PC-3 (cell line): ENCODE data around the gene DDX17. TPM values are rescaled to one million over a fixed set of nuclear protein-coding genes. Genes with fewer than 3 reads are reported as not detected.

Experiments used
- ATAC-seq: fragments of 200-7000 bp; cut with Tn5 transposase; 2 replicates; pipeline ENCODE4 v1.9.1; 2020; ENCODE audit warnings: mild to moderate bottlenecking, moderate library complexity
- BruUV-seq: library from RNA; stranded (reverse); fragments of 400-500 nt; replicated peaks from 2 replicates; lab custom pipeline; 2021; lab: Mats Ljungman, UMichigan
- CTCF ChIA-PET: fragments of 300-600 bp; sonication (Branson Sonifier 250); formaldehyde crosslinking; loops from one replicate; lab custom pipeline; 2022; ENCODE audit warnings: antibody characterized with exemption; lab: Charles Lee
- POLR2A ChIA-PET: fragments of 300-600 bp; sonication (Branson Sonifier 250); formaldehyde crosslinking; loops from one replicate; lab custom pipeline; 2022; ENCODE audit warnings: antibody characterized with exemption; ENCODE audit not compliant: unreplicated experiment; lab: Charles Lee
- DNase-seq: peaks from one replicate; pipeline ENCODE4 v3.0.0-alpha.2; 2015
- H2AFZ ChIP-seq: fragments of 300-600 bp; sonication (generic); 2 replicates; pipeline ENCODE4 v1.6.0; 2016; ENCODE audit warnings: antibody characterized with exemption, low read length
- H3F3A ChIP-seq: fragments of 300-600 bp; sonication (generic); one replicate; pipeline ENCODE4 v1.6.0; 2017; ENCODE audit warnings: antibody characterized with exemption, low read length, control low read depth, mild to moderate bottlenecking; ENCODE audit not compliant: unreplicated experiment
- H3K27ac ChIP-seq: fragments of 300-600 bp; sonication (generic); 2 replicates; pipeline ENCODE4 v1.5.1; 2016; ENCODE audit warnings: mild to moderate bottlenecking, low read length
- H3K27me3 ChIP-seq: fragments of 300-600 bp; sonication (generic); 2 replicates; pipeline ENCODE4 v1.6.1; 2016; ENCODE audit warnings: low read length, mixed read lengths
- H3K36me3 ChIP-seq: fragments of 300-600 bp; sonication (generic); 2 replicates; pipeline ENCODE4 v1.6.1; 2016; ENCODE audit warnings: low read depth, mixed run types, low read length, mixed read lengths
- H3K4me1 ChIP-seq: fragments of 300-600 bp; sonication (generic); 2 replicates; pipeline ENCODE4 v1.5.1; 2016; ENCODE audit warnings: low read length; ENCODE audit not compliant: insufficient read depth
- H3K4me2 ChIP-seq: fragments of 300-600 bp; sonication (generic); 2 replicates; pipeline ENCODE4 v1.6.0; 2016; ENCODE audit warnings: low read length
- H3K4me3 ChIP-seq: fragments of 300-600 bp; sonication (generic); 2 replicates; pipeline ENCODE4 v1.5.1; 2016; ENCODE audit warnings: mild to moderate bottlenecking, low read length, mixed read lengths
- H3K79me2 ChIP-seq: fragments of 300-600 bp; sonication (generic); 2 replicates; pipeline ENCODE4 v1.6.1; 2017; ENCODE audit warnings: low read length, mixed read lengths
- H3K9ac ChIP-seq: fragments of 300-600 bp; sonication (generic); 2 replicates; pipeline ENCODE4 v1.6.0; 2016; ENCODE audit warnings: mild to moderate bottlenecking, low read length
- H3K9me2 ChIP-seq: fragments of 300-600 bp; sonication (generic); replicated peaks from 2 replicates; pipeline ENCODE4 v1.6.1; 2016; ENCODE audit warnings: mixed run types, low read length, mixed read lengths
- H3K9me3 ChIP-seq: fragments of 300-600 bp; sonication (generic); 2 replicates; pipeline ENCODE4 v1.6.1; 2016; ENCODE audit warnings: low read length, mixed read lengths
- H4K20me1 ChIP-seq: fragments of 300-600 bp; sonication (generic); 2 replicates; pipeline ENCODE4 v1.6.1; 2016; ENCODE audit warnings: low read length, mixed read lengths
- CTCF ChIP-seq: fragments of 300-600 bp; sonication (generic); conservative IDR thresholded peaks from 2 replicates; pipeline ENCODE4 v1.5.1; 2017; ENCODE audit warnings: antibody characterized with exemption, low read depth, mild to moderate bottlenecking, low read length
- EZH2 ChIP-seq: fragments of 300-600 bp; sonication (generic); IDR thresholded peaks from one replicate; pipeline ENCODE4 v1.6.1; 2017; ENCODE audit warnings: antibody characterized with exemption, mild to moderate bottlenecking, low read length; ENCODE audit not compliant: unreplicated experiment
- EZH2phosphoT487 ChIP-seq: fragments of 300-600 bp; sonication (generic); IDR thresholded peaks from 2 replicates; pipeline ENCODE4 v1.6.1; 2018; ENCODE audit warnings: mild to moderate bottlenecking, antibody characterized with exemption, low read length, borderline replicate concordance
- intact Hi-C: fragments of 100-400 bp; cut with micrococcal nuclease; formaldehyde crosslinking; loops from 2 replicates; pipeline ENCODE4 v1.9.0; 2023
- total RNA-seq: library from RNA; depleted of rRNA; stranded (reverse); fragments of >200 nt; gene quantifications from 2 replicates; pipeline ENCODE4 v1.2.3, GENCODE V29; 2014

The DDX17 gene
- total RNA-seq, 1 experiment from 2014 or later, result 333 TPM

- peaks cover 87% of the 10 kb centered on the region for H3K36me3 ChIP-seq
- peaks cover 33% of the 10 kb centered on the region for H3K79me2 ChIP-seq
- no peak overlapping the region for H3K4me3 ChIP-seq
- no peak overlapping the region for H2AFZ ChIP-seq
- H3K9ac ChIP-seq, result no peak overlapping the region
- H3K4me1 ChIP-seq, result no peaks in the 10 kb centered on the region
- 0 out of 2 replicates have a peak, but pooled peaks cover 10% of the 10 kb centered on the region for H4K20me1 ChIP-seq
- ChIA-PET POLR2A (no interaction called here), CTCF (interaction anchor here (0.7 kb wide), 1 partner anchor 44 kb away, joined by 3 read pairs; no protein-coding TSS in a partner anchor)
- no peaks in the 10 kb centered on the region for H3F3A ChIP-seq
- no peaks in the 10 kb centered on the region for H3K9me3 ChIP-seq
- intact Hi-C loops, result no loop called here
- BruUV-seq, result no TSS peak
- no peak for ATAC-seq
- no peak overlapping the region for H3K4me2 ChIP-seq
- no peaks in the 10 kb centered on the region for H3K9me2 ChIP-seq
- no peaks in the 10 kb centered on the region for H3K27me3 ChIP-seq
- no peak overlapping the region for H3K27ac ChIP-seq
- TF ChIP-seq EZH2, result no peak
- no peak for TF ChIP-seq CTCF
- no peak for TF ChIP-seq EZH2phosphoT487
- DNase-seq, result no peak
These were observed 11.6 kb downstream of the DDX17 start for GRCh38 chr22:38494498-38494897.

- no peaks in the 10 kb centered on the region for H3K9me2 ChIP-seq
- POLR2A ChIA-PET, result no interaction called here
- H3K4me1 ChIP-seq, result no peaks in the 10 kb centered on the region
- H3K9ac ChIP-seq, result no peak overlapping the region
- no peaks in the 10 kb centered on the region for H3K27me3 ChIP-seq
- TF ChIP-seq EZH2phosphoT487 (no peak), CTCF (no peak), EZH2 (no peak)
- H4K20me1 ChIP-seq, result peaks cover 17% of the 10 kb centered on the region; the same call in 1 of the 2 replicates
- no peak overlapping the region for H3K4me3 ChIP-seq
- BruUV-seq, result no TSS peak
- no peak overlapping the region for H2AFZ ChIP-seq
- no peak overlapping the region for H3K27ac ChIP-seq
- intact Hi-C loops, result no loop called here
- 0 out of 2 replicates have a peak, but pooled peaks cover 12% of the 10 kb centered on the region for H3K79me2 ChIP-seq
- CTCF ChIA-PET, result no interaction called here
- ATAC-seq, result peak; percentile 35
- DNase-seq, result no peak
- H3F3A ChIP-seq, result no peaks in the 10 kb centered on the region
- no peaks in the 10 kb centered on the region for H3K9me3 ChIP-seq
- H3K36me3 ChIP-seq, result peaks cover 87% of the 10 kb centered on the region
- no peak overlapping the region for H3K4me2 ChIP-seq
These were observed 14.3 kb downstream of the DDX17 start for GRCh38 chr22:38491707-38492348.

GRCh38 chr22:38490915-38491314, 15.2 kb downstream of the DDX17 start:
- TF ChIP-seq EZH2 (no peak), EZH2phosphoT487 (no peak), CTCF (no peak)
- POLR2A ChIA-PET, result no interaction called here
- no peak overlapping the region for H2AFZ ChIP-seq
- no TSS peak for BruUV-seq
- 0 out of 2 replicates have a peak, but pooled peaks cover 8% of the 10 kb centered on the region for H3K79me2 ChIP-seq
- H3K9me2 ChIP-seq, result no peaks in the 10 kb centered on the region
- H3K4me1 ChIP-seq, result no peaks in the 10 kb centered on the region
- no peak overlapping the region for H3K9ac ChIP-seq
- H4K20me1 ChIP-seq, result peaks cover 17% of the 10 kb centered on the region; the same call in 1 of the 2 replicates
- no peaks in the 10 kb centered on the region for H3K27me3 ChIP-seq
- intact Hi-C loops, result no loop called here
- H3F3A ChIP-seq, result no peaks in the 10 kb centered on the region
- ATAC-seq, result no peak
- no peak for DNase-seq
- H3K4me2 ChIP-seq, result no peak overlapping the region
- CTCF ChIA-PET, result no interaction called here
- H3K4me3 ChIP-seq, result no peak overlapping the region
- H3K9me3 ChIP-seq, result no peaks in the 10 kb centered on the region
- H3K36me3 ChIP-seq, result peaks cover 86% of the 10 kb centered on the region
- H3K27ac ChIP-seq, result no peak overlapping the region
